GM21447 (cell line): ENCODE data around the gene DMXL1.
A peak's percentile ranks its signal among the peaks of the same experiment; 100 is the strongest.

Source experiments
- ATAC-seq: cut with Tn5 transposase; IDR thresholded peaks from one replicate; pipeline ENCODE4 v1.9.1; 2021; ENCODE audit not compliant: unreplicated experiment

Gene DMXL1

DNA sequence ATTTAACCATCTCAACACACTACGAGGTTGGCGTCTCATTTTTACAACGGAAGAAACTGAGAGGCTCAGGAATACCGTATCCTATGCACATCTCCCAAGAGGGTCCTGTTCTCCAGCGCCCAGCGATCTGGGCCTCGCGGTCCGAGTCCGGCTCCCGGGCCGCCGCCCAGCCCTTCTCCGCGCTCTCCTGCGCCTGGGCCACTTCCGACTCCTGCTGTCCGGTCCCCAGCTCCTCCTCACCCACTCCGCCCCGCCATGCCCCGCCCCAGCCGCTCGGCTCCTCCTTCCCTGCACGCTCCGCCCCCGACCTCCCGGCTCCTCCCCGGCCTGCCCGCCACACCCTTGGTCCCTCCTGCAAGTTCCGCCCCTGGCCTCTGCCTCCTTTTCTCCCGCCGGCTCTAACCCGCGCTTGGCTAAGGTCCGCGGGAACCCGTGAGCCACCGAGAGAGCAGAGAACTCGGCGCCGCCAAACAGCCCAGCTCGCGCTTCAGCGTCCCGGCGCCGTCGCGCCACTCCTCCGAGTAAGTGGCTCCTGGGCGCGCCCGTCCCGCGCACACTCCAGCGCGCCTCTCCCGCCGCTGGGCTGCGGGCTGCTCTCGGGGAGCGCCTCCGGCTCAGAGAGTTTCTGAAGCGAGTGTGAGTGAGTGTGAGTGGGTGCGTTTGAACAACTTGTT, 197.6 kb downstream of the DMXL1 start:
- peak; percentile 84 for ATAC-seq

DNA sequence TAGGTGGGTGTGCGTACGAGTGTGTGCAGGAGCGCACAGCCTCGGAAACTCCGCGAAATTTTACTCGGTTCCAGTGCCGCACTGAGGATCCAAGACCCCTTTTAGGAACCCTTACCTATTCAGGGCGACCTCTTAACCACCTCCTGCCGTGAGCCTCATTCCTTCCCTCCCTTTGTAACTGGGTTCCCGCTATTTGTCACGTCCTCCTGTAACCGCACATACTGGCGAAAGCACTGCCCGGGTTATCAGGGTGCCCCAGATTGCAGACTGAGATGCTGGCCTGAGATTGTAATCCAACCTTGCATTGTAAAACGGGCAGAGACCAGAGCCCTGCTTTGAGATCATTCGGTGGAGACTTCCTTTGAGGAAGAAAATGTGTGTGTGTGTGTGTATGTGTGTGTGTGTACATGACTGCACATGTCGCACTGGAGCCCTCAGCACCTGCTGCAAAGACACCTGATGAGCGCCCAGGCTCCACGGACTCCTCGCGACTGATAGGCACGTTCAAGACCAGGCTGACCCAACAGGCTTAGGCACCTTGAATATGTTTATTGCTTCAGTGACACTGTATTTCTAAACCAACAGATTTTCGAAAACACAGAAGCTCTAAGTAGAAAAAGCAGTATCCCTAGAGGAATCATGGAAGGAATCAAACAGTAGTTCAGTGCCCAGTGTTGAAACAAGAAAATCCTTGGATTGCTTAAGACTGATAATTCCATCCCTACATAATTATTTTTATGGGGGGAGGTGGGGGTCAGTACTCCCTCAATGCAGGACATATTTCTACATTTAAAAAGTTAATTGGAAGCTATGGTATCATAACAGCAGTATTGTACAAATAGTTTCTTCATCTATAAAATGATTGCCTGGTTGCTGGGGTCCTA, 198.4 kb downstream of the DMXL1 start:
- ATAC-seq: peak; percentile 10

DNA sequence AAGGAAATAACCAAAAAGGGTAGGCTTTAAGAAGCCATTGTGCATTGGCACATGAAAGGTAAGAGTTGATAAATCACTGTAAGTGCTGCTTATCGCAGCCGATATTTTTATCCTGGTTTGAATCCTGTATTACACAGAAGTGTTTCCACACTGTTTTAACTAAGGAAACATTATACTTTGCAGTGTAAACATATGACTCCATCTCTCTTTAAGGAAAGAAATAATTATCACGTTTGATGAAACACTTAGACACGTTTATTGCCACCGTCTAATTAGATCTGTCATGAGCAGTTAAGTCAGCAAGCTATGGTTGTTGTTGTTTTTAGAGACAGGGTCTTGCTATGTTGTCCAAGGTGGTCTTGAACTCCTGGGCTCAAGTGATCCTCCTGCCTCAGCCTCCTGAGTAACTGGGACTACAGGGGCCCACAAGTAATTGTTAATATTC, 199.3 kb downstream of the DMXL1 start:
- no peak for ATAC-seq

DNA sequence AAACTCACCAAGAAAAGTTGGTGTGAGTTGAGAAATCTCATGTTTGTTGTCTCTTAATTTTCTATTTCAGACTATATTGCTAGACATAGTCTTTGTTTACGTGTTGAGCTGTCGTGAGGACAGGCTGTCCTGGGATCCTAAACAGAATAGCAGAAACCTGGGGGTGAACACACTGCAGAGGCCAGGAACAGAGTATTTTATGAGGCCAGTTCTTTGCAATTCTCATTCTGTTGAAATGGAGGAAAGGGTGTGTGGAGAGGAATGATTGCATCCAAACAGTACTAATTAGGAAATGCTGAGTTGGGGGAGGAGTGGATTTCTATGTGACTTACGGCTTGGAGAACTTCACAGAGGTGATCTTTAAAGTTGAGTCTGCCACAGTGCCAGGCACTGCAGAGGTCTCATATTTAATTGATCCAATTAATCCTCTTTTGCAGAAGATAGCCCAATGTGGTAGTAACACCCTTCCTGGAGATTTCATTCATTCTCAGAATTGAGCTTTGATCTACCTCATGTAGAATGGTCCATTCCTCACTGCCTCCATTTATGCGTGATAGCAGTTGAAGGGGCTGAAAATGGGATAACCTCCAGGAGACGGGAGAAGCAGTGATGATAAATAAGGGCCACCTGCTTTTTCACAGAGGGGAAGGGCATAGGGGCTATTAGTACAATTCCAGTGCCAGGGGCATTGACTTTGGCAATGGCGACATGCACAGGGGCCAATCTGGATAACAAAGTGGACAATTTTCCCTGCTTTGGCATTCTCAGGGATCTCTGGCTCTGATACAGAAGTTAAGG, 200.3 kb downstream of the DMXL1 start:
- no peak for ATAC-seq

DNA sequence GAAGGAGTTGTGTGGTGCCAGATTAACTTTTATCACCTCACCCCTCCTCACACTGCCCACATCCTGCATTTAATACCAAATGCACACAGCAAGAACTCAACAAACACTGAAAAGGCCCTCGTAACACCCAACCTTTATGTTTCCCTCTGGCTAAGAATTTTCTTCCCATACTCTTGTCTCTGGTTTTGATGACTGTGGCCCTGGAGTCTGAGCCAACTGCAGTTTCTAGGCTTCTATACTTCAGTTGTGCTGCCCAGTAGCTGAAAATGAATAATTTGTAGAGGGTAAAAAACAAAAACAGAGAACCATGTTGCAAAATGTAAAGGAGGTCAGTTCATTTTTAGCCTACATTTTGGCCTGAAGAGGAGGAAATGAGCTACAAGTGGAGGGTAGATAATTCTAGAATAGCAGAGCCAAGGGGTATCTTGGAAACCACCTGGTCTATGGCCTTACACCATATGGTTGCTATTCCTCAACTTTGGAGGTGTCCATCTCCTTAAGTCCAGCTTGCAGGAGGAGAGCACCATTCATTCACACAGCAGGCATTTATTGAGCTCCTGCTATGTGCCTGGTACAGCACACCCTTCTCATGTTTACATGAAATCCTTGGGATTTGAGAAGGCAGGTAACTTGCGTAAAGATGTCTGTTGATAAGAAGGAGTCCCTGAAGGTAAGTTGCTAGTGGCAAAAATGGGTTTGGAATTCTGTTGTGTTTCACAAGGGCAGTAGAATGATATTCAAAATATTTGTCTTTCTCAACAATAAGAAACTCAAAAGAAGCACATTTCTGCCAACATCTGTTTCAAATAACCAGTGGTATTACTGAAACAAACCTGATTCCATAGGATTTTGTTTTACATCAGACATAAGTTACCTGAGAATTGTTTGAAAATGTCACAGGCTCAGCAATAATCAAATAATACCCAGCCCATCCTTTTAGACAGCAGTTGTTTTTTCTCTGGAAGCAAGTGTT, 201.2 kb downstream of the DMXL1 start:
- ATAC-seq: no peak

DNA sequence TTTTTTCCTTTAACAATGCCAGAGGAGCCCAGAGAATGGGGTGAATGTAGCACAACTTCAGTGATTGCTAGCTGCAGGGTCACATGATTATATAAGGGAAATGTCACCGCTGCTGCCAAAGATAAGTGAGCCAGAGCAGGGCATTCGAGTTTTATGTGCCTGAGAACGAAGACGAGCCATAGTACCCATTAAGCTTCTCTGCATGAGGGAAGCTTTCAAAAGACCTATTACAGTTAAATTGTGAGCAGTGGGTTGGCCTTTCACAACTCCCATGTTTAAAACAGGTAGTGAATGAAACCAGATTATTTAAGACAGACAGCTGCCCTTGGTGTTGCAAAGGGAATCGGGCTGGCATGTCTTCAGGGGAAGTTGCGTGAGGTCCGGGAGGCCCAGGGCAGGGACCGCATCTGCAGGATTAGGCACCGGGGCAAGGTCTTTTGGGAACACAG, 202.5 kb downstream of the DMXL1 start:
- no peak for ATAC-seq

DNA sequence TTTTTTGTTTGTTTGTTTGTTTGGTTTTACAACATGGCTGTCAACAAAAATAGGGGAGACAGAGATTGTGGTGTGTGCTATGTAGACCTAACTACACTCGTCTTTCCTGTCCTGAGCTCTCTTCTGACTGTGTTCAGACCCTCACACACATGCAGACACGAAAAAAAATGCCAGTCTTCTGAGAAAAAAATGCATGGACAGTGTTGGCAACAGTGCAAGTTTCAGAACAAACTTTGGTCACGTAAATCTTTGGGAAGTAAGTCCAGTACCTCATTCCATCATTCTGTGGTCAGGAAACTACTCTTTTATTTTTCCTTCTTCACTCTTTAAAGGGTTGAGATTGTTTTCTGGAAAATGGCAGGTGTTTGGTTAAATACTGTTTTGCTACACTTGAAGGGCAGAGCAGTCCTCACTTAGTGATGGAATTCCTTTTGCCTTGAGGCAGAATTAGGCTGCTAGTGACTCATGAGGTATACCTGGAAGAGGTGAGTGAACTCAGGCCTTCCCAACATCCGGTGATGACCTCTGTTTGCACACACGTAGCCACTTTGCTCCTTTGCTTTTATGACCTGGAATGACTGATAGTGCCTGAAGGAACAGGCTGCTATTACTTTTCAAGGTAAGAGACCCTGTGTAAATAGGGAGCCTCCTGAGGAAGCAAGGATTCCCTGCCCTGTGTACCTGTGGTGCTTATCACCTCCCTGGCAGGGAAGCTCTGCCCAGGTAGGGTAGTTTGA, 203.3 kb downstream of the DMXL1 start:
- ATAC-seq: peak; percentile 2

DNA sequence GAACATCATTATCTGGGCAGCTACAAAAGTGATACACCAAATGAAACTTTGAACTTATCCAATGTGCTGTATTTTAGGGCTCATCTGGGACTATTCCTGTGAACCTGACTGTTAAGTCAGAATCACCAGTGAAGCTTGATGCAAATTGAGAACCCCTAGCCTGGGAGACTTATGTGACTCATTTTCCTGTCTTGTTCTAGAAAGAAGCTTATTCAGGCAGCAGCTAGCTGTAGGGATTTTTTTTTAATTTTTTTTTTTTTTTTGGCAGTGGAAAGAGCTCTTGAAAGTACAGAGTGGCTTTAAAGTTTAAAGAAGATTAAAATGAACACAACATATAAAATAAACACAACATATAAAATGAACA, 203.9 kb downstream of the DMXL1 start:
- peak; percentile 53 for ATAC-seq

DNA sequence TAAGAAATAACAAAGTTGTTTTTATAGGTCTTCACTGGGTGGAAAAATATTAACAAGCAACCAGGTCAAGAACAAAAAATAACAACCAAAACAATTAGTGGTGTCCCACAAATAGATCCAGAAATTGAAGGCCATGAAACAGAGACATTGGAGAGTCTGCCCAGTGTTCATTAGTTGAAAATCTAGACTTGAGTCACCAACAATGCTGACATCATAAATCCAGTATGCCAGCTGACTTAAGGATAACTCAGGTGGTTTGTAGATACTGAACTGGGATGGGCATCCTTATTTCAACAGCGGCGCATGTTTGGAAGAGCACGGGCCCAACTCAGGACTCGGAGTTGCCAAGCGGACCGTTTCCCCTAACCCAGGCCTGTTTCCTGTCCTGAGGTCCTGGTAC, 204.3 kb downstream of the DMXL1 start:
- ATAC-seq: peak; percentile 8

DNA sequence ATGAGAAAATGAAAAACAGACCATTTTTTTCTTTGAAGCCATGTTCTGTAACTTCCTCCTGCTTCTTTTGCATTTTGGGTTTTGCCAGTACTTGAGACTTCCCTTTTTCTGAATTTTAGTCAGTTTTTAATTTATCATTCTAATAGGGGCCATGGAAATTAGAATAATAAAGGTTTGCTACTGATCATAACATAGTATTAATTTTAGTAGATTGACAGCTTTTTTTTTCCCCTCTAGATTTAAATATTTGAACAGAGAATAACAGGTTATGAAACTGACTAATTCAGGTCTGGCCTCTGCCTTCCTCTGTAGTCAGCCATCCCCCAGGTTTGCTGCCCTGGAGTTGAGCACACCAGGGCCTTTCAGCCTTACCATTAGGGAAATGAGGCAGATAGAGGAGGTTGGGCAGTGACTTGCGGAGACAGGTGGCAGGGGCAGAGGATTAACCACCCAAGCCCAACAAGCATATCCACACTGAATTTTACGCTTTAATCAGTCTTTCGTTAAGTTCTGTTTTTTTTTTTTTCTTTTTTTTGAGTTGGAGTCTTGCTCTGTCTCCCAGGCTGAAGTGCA, 204.8 kb downstream of the DMXL1 start:
- peak; percentile 71 for ATAC-seq

DNA sequence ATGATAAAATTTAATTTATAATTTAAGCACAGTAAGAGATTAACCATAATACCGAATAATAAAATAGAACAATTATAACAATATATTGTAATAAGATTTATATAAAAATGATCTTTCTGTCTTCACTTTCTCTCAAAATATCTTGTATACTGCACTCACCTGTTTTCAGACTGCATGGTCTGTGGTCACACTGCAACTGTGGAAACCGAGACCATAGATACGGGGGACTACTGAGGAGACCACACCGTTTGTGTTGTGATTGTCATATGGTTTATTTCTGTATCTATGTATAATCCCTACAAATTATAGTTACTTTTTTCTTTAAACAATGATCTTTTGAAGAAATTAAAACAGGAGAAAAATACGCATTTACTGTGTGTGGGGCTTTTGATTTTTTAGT, 206.1 kb downstream of the DMXL1 start:
- no peak for ATAC-seq

DNA sequence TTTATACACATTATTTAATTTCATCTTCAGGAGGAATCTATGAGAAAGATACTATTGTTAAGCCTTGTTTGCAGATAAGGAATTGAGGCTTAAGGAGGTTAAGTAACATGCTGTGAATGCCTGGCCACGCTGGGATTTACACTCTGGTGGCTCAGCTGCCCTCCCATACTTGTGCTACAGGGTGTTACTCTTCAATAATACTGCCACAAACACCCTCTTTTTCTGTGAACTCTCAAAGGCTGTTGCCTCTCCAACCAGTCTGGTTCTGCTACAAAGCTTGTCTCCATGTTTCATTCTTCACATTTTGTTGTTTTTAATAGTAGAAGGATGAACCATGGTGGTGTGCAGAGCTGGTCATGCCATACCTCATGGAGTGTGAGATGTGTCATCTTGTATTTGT, 208.2 kb downstream of the DMXL1 start:
- ATAC-seq: no peak

DNA sequence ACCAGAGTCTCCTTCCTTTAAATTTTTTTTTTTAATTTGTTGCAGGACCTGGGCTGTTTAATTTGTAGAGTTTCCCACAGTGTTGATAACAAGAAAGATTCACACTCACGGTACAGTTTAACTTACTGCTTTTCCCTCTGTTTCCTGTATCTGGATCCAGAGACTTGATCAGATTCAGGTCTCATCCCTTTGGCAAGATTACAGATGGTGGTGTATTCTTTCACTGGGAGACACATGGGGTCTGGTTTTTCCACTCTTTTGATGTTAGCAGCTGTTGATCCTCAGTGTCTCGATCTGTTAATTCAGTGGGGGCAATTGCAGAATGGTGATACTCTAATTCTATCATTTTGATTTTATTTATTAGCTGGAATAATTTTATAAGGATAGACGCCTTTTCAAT, 209.5 kb downstream of the DMXL1 start:
- no peak for ATAC-seq

DNA sequence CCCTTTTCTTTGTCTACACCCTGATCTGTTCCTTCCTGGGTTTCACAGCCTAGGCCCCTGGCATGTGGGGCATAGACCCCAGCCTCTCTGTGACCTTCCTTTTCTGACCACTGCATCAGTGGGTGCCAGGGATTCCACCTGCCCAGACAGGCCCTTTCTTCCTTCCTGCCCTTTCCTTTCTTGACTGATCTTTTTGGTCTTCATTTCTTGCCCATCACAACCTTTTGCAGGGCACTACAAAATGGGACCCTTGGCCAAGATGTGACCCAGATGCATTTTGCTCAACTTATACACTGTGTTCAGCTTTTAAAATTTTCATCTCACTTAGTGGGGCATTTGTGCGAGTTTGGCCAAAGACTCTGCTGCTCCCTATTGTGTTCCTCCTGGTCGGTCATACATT, 211.7 kb downstream of the DMXL1 start:
- no peak for ATAC-seq

DNA sequence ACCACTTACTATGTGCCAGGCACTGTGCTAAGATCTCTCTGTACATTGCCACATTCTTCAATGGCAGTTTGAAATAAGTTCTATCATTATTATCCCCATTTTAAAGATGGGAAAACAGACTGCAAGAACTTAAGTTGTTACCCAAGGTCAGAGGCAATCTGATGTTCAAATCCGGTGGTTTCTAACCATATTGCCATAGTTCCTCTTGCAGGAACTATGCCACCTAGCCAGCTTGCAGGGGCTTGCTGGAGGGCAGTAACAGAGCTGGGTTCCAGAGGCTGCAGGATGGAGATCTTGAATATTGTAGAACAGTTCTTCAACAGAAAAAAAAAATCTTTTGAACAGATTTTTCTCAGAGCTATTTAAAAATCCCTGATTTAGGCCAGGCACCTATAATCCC, 213.1 kb downstream of the DMXL1 start:
- no peak for ATAC-seq

DNA sequence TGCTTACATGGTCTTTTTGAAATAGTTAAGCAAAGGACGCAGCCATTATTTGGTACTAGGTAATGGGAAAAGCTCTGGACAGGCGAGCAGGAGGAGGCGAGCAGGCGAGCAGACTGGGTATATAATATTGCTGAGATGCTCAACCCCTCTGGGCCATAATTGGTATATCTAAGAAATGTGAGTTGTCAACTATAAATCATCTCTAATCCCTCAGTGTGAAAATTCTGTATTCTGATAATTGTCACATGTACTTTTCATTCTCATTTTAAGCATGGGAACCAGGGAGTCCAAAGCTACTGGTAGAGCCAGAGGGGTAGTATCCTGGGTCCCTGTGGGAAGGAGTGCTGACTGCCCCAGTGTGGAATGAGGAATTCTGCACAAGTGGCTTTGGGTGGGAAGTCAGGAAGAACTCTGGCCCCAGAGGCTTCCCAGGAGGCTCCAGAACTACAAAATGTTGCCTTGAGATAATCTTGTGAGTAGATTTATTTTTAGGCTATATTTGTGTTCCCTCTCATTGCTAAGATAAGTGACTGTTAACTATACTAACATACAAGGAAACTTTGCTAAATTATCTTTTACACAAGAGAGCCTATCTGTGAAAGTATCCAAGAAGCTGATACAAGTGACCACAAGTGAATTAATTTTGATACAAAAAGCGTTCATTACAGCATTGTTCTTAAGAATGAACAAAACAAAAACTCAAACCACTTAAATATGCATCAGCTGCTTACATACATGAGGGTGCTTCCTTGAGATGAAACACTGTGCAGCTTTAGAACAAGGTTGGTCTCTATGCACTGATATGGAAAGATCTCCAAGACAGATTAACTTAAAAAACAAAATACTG, 214.4 kb downstream of the DMXL1 start:
- ATAC-seq: no peak

DNA sequence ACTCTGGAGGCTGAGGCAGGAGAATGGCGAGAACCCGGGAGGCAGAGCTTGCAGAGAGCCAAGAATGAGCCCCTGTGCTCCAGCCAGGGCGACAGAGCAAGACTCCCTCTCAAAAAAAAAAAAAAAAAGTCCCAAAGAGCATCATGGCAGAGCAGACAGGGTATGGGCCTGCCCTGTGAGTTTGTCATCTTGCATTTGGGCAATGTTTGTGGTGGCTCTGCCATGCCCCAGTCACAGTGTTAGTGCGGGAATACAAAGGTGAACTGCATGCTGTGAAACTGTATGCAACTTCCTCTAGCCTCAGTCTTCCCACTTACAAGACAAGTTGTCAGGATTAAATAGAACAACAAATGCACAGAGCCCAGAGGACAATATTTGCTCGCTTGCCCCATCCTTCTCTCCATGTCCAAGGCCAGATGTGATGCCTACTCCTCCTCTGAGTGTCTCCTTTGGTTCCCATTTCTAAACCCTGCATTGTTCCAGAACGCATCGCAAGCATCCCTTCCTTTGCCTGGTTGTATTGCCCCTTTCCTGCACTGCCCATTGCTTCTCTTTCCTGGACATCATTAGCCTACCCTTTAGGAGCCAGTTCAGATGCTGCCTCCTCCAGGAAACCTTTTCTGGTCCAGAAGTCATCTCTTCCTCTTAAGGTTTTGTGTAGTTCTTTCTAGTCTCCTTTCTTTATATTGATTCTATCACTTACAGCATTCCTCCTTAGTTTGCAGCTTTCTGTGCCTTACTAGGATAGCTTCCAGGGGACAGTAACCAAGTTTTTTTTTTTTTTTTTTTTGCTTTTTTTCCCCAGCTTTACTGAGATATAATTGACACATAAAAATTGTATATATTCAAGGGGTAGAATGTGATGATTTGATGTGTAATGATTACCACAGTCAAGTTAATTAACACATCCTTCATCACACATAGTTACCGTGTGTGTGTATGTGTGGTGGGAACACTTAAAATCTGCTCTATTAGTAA, 215.9 kb downstream of the DMXL1 start:
- no peak for ATAC-seq
